ENCODE data around the gene MLANA. TPM values are rescaled to one million over a fixed set of nuclear protein-coding genes. Genes with fewer than 3 reads are reported as not detected.

The MLANA gene, protein sequence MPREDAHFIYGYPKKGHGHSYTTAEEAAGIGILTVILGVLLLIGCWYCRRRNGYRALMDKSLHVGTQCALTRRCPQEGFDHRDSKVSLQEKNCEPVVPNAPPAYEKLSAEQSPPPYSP
- total RNA-seq, result not detected

DNA sequence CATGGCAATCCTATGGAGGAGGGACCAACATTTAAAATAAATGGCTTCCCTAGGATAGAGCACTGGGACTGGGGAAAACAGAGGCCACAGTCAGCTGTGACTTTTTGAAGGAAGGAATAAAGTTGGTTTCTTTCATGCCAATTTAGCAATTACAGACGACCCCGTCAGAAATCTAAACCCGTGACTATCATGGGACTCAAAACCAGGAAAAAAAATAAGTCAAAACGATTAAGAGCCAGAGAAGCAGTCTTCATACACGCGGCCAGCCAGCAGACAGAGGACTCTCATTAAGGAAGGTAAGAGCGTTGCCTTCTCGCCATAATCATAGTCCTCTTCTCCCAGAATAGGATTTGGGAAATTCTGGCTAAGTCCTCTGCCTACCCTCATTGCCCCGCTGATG lies at the start of gene MLANA:
Gene MLANA (plus strand): TSS at position 249 of the 400 bp plus-strand sequence. CDS start 1,586 bp downstream, outside the sequence.
- DNase-seq, result no peak

DNA sequence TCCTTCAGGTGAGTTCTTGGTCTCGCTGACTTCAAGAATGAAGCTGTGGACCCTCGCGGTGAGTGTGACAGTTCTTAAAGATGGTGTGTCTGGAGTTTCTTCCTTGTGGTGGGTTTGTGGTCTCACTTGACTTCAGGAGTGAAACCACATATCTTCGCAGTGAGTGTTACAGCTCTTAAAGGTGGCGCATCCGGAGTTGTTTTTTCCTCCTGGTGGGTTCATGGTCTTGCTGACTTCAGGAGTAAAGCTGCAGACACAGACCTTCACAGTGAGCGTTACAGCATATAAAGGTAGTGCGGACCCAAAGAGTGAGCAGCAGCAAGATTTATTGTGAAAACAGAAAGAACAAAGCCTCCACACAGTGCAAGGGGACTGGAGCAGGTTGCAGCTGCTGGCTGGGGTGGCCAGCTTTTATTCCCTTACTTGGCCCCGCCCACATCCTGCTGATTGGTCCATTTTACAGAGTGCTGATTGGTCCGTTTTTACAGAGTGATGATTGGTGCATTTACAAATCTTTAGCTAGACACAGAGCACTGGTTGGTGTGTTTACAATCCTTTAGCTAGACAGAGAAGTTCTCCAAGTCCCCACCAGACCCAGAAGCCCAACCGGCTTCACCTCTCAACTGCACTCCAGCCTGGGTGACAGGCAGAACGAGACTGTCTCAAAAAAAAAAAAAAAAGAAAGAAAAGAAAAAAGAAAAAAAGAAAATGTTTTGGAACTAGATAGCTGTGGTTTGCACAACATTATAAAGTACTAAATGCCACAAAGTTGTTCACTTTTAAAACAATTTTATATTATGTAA lies 48.7 kb upstream of the MLANA start:
- no peak for DNase-seq

DNA sequence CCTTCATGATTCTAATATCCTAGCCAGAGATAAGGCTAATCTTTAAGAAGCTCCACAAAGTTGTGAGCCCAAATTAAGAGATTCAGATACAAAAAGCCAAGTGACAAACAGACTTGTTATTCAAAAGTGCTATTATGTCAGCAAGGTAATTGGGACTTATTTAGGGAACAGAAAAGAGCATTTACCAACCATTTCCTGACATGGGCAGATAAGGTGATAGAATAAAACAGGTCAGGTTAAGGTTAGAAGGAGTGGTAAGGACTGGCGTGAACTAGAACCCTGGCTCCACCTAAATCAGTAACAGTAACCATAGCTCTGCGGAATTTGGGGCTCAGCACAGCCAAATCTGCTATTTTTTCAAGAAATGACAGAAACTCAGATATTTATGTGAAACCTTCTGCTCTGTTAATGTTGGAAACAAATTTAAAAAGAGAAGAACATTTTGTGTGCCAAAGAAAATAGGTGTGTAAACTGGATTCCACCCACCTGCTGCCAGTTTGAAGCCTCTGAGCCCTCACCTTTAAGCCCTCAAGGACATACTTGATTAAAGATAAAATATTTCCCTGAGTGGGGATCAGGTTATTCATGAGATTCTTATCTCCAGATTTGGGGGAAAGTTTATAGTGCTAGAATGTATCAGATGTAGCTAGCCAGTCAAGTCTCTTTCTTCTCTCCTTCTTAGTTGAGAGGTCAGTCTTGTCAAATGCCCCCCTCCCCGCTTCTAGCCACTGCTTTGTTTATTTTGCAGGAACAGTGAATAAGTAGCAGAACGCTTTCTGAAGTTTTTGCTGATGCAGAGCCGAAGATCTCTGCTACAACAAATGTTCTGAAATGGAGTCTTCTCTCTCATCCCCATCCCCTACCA lies 47.5 kb upstream of the MLANA start:
- no peak for DNase-seq

DNA sequence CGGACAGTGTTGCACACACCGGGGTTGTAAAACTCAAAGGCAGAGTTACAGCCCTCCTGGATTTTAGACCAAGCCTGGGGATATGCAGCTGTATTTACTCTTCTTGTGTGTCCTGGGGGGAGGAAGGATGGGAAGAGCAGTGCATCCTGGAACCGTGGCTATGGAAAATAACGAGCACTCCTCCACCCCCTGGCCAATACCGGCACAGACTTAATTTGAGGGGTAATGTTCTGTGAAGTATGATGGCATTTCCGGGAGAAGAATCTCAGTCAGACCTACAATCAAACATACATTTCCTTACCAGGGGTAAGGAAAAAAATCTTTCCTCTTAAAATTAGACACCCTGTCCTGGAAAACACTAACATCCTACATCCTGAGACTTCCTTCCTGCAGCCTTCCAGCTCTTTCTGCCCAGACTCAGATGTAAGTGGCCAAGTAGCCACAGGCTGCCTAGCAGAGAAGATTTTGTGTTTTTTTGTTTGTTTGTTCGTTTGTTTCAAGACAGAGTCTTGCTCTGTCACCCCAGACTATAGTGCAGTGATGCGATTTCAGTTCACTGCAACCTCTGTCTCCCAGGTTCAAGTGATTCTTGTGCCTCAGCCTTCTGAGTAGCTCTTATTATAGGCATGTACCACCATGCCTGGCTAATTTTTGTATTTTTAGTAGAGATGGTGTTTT lies 46.8 kb upstream of the MLANA start:
- peak; percentile 57 for DNase-seq

DNA sequence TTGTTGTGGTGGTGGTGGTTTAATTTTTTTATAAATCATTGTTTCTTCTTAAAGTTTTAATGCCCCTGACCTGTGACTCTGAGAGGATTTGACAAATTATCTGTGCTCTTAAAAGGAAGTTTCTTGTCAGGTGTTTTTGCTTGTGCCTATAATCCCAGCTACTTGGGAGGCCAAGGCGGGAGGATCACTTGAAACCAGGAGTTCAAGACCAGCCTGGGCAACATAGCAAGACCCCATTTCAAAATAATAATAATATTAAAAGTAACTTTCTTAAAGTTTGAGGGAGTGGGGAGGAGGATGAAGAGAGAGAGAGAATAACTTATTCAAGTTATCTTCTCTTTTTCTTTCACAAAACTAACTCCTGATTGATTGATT lies 45.5 kb upstream of the MLANA start:
- DNase-seq, result no peak

DNA sequence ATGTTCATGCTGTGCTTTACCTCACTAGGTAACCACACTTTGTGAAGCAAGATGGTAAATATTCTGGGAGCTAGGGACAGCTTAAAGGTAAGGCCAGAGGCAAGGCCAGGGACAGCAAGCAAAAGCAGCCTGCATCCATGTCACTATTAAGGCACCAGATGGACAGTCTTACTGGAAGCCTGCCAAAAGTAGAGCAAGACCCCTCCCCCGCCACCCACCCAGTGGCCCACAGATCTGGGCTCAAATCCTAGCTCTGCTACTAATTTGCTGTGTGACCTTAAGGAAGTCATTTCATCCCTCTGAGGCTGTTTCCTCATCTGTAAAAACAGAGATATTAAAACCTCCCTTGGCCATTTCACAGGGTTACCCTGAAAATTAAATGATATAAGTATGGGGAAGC lies 44.6 kb upstream of the MLANA start:
- DNase-seq, result no peak

DNA sequence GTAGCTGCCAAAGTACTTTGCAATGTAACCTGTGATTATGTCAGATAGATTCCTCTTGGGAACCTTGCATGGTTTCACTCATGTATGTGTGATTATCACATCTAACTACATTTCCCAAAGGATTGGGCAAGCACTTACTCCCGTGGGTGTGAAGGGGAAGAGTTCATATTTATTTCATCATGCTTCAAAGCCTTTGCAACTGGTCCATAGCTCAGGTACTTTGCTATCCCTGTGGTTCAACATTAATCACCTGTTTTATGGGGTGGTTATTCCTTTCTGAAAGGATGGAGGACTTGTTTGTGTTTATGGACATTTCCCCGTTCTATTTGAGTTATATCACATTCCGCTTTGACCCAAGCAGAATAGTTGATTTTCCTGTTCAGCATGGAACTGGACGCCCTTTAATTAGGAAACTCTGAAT lies 44.2 kb upstream of the MLANA start:
- no peak for DNase-seq

DNA sequence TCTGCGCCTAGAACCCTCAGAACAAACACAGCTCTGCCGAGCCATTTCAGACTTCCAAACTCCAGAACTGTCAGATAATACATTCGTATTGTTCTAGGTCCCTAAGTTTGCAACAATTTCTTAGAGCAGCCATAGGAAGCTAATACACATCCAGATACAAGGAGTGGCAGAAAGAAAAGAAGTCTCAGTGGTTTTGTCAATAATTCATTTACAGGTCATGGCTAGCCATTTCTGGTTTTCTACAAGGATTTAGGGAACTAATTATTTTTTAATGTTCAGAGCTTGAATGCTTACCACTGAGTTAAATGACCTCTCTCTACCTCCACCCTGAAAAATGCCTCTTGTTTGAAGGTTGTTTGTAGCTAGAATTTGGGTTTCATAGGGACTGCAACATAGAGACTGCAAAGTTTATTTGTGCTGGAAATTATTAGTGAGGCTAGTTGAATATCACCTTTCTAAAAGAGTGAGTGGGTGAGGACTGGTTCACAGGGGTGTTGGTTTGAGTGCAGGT lies 42.3 kb upstream of the MLANA start:
- DNase-seq, result no peak

DNA sequence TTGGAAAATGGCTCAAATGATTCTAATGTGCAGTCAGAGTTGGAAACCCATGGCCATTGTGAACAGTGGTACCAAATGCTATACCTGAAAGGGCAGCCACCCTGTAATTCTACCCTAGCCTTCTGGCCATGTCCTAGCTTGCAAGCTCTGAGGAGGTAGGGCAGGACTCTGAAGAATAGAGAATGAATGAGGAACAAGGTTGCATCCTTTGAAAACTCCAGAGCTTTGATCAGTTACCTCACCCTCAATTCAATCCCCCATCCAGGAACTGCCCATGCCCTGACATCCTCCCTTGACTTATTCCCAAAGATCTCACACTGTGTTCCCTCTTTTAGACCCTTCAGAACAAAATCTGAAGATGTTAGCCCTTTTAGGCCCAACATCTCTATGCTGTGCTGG lies 40.0 kb upstream of the MLANA start:
- no peak for DNase-seq

DNA sequence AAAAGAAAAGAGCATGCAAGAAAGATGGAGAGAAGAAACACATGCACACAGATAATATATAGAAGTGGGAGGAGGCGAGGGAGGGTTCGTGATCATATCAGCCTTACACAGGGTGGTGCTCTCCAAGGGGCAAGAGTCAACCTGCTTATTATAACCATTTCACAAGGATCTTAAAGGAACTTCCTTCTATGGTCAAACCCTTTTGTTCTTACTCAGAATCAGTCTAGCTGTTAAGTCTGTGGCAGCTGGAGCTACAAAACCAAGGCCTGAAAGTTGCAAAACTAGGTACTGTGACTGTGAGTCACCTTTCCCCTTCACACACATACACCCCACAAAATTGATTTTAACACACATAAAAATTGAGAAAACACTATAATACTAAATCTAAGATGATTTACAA lies 39.2 kb upstream of the MLANA start:
- no peak for DNase-seq

DNA sequence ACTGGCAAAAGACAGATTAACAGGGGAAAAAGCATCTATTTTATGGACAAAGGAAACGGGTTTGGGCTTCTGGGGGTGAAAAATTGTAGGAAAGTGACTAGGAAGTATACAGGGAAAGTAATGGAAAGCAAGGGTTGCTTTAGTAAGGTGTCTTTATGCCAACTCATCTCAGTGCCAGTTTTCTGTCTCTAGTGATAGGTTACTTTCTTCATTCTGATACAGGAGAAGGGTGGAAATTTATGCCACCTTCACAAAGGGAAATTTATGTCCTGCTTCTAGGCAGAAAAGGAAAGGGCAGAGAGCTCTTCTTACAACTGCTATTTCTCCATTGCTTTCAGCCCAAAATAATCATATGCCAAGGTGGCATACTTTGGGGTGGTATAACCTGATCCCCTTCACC lies 37.7 kb upstream of the MLANA start:
- DNase-seq, result no peak

DNA sequence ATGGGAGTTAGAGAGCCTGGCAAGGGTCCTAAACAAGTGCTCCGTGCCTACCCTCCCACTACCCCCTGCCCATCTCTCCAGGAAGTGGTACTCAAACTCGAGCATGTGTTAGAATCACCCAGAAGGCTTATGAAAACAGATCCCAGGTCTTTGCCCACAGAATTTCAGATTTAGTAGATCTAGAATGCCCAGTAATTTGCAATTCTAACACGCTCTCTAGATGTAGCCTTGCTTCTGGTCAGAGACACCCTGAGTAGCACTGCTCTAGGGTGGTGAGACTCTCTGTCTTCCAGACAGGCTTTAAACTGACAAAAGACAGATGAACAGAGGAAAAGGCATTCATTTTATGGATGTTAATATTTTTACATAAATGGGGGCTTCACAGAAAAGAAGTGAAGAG lies 37.1 kb upstream of the MLANA start:
- DNase-seq, result no peak

DNA sequence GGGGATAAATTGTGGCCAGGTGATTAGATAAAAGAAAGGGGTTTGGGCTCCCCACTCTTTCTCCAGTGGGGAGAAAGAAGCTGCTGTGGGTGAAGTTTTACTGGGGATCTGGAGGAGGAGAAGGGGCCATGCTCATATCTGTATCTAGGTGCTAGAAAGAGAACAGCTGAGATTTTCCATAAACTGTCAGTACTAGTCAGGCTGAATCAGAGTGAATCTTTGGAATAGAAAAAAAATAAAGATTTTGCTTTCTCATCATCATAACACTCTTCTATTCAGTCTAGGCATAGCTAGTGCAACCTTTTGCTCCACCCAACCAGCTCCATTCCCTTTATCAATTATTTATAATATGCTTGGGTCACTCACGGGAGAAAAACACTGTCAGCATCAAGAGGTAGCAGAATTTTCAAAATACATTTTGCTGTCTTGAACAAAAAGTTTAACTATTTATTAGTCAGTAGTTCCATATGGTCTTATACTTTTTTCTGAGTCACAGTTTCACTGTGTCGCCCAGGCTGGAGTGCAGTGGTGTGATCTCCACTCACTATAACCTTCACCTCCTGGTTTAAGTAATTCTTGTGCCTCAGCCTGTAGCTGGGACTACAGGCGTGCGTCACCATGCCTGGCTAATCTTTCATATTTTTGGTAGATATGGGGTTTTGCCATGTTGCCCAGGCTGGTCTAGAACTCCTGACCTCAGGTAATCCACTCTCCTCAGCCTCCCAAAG lies 36.5 kb upstream of the MLANA start:
- DNase-seq, result no peak

DNA sequence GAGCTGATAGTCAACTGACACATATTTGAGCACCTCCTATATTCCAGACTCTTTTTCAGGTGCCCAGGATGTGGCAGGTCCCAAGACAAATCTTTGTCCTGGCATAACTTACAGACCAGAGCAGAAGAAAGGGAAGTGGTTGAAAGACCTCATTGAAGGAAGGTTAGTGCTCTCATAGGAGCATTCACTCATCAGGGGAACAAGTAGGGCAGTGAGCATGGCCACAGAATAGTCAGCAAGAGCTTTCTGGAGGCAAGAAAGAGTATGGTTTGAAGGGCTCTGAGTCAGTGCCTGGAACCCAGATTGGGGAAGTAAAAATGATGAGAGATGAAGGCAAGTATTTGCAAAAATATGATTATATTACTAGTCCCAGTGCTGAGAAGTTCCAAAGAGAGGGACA lies 32.8 kb upstream of the MLANA start:
- no peak for DNase-seq

DNA sequence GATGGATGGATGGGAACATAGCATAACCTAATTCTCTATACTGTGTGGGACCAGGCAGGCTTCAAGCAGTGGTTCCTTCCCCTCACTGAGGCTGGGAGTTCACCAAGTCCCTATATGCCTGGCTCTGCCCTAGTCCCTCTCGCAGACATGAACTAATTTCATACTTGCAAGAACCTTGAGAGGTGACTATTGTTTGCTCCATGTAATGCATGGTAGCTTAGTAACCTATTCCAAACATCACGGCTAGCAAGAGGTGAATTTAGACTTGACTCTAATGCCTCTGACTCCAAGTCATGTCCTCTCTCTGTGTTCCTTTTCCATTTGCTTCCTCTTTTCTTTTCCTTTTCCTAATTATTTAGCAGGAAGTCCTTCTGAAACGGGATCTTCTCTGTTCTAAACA lies 31.9 kb upstream of the MLANA start:
- DNase-seq, result no peak

DNA sequence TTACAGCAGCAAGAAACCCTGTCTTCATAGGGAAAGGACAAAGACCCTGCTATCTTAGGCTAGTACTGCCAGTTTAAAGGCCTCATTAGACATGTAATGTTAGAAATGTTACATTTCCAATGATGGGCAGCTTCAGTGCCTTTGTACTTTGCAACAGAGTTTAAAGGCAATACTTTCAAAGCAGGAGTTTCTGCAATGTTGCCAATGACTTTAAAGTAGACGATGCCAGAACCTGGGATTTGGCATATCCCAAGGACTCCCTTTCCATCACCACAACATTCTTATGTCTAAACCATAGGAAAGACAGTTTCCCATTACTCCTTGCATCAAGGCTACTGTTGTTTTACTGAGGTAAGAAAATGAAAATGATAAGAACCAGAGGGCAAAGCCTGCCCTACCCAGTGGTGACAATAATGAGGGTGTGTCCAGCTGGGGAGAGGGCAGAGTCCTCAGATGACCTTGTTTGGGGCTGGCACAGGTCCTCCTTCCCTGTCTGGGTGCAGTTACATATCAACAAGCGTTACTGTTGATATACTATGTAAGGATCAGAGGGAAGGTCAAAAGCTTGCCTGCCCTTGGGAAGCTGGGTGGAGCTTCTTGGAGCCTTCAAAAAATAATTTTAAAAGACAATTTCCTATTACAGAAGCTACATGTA lies 27.5 kb upstream of the MLANA start:
- no peak for DNase-seq

DNA sequence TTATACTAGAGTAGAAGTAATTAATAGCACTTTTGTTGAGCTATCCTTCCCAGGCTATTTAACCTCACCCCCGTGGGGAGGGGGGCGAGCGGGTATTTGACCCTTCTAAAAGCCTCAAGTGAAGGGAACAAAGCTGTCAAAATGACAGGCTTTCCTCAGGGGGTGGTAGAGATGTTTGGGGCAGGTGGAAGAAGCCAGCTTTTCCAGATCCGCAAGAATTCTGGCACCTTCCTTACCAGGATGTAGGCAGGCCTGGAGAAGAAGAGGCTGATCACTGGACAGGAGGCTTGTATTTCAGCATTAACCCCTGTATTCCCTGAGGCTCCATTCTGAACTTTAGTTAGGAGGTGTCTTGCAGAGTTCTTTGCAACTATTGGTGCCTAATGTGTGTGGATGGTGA lies 26.2 kb upstream of the MLANA start:
- no peak for DNase-seq

DNA sequence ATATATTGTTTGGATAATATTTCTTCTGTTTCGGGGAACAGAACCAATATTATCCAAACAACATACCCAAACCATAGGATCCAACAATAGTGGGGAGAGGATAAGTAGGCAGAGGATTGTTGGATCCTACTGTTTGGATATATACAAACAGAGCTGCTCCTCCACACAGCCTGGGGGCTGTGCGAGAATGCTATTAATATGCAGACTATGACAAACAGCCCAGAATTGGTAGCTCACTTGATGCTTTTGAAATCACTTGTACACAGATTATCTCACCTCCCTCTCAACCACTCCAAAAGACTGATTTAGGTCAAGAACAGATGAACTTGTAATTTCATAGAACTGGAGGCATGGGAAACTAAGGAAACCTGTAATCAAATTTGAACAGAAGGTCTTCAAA lies 24.4 kb upstream of the MLANA start:
- no peak for DNase-seq

DNA sequence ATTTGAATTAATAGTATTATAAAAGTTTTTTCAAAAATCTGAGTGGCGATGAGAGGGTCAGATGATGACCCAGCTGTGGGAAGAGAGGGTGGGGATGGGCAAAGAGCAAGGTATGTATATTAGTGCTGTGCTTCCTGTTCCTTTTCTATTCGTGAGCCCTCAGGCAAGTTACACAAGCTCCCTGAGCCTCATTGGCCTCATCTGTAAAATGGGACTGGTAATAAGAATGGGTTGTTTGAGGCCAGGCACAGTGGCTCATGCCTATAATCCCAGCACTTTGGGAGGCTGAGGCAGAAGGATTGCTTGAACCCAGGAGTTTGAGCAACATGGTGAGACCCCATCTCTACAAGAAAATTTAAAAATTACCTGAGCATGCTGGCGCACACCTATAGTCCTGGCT lies 24.0 kb upstream of the MLANA start:
- DNase-seq, result no peak

DNA sequence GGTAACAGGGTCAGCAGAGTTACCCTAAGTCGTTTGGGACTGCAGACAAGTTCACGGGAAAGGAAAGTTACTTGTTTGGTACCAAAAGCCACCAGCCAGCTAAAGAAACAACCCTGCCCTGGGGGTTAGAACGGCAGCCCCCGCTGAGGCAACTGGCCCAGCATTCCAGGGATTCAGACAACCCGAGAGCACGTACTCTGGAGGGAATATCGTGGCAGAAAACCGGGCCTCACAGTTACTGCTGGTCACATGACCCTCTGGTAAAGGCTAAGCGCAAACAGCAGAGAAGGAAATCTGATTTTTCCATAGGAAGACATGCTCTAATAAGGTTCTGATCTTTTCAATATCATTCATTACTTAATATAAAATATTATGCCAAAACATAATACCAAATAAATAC lies 22.5 kb upstream of the MLANA start:
- DNase-seq, result no peak

DNA sequence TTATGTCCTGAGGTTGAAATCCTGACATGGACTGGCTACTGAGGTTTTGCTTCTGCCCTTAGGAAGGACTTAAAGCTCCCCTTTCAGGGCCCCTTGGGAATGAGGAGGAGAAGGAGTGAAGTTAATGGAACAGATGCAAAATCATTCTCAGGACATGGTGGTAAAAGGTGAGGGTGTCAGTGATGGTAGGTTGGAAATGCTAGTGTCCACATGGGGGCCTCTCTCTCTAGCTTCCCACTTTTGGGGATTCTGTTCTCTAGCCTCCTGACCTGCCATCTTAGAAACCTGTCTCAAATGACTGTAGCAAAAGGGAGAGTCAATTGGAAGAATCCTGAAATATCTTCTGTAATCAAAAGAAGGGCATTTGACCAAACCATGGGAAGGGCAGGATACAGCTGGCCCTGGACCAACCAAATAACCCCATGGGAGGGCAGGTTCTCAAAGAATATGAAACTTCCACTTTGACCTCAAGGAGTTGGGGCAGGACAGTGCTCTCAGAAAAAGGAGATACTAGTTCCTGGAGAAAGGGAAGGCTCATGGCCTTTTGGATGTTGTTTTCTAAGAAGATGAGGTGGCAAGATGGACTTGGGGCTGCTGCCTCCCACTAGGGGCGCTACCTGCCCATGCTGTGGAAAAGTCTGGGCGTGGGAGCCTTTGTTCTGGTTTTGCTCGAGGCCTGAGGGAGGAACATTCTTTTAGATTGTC lies 21.2 kb upstream of the MLANA start:
- no peak for DNase-seq

Data from tongue (tissue), 2 donors.